Left lung (tissue), 14 donors: ENCODE results near the gene SYTL1. TPM values are rescaled to one million over a fixed set of nuclear protein-coding genes. Genes with fewer than 3 reads are reported as not detected.

Experiments used
- ATAC-seq: fragments of 200-7000 bp; cut with Tn5 transposase; one replicate; pipeline ENCODE4 v1.9.1; 2020; ENCODE audit warnings: moderate library complexity
- DNase-seq, 4 donors: peaks; one replicate each; pipeline ENCODE4 v3.0.0-alpha.2; 2013 to 2020
- H3K27ac ChIP-seq, 2 donors: fragments of 200-600 bp; sonication (generic) in 1 of 2; one replicate each; pipeline versions ENCODE4 v1.5.0 to v1.8.0; 2020 to 2021
- H3K27me3 ChIP-seq, 2 donors: fragments of 200-600 bp; sonication (generic) in 1 of 2; one replicate each; pipeline versions ENCODE4 v1.5.0 to v1.8.0; 2020 to 2021
- H3K36me3 ChIP-seq, 2 donors: fragments of 200-600 bp; sonication (generic) in 1 of 2; one replicate each; pipeline versions ENCODE4 v1.5.0 to v1.8.0; 2020 to 2021
- H3K4me1 ChIP-seq, 2 donors: fragments of 200-600 bp; one replicate each; pipeline ENCODE4 v1.8.0; 2021
- H3K4me3 ChIP-seq, 2 donors: fragments of 200-600 bp; sonication (generic) in 1 of 2; one replicate each; pipeline versions ENCODE4 v1.5.0 to v1.8.0; 2020 to 2021; ENCODE audit warnings: mild to moderate bottlenecking in 1 of 2
- H3K9me3 ChIP-seq, 2 donors: fragments of 200-600 bp; sonication (generic) in 1 of 2; one replicate each; pipeline versions ENCODE4 v1.5.0 to v1.8.0; 2020 to 2021
- CTCF ChIP-seq, 2 donors: fragments of 200-600 bp; sonication (generic) in 1 of 2; IDR thresholded peaks; one replicate each; pipeline versions ENCODE4 v1.5.0 to v1.8.0; 2021; ENCODE audit warnings: antibody characterized with exemption in 2 of 2
- intact Hi-C, 2 donors: fragments of 100-400 bp; cut with DNase I; formaldehyde crosslinking; loops; one replicate each; pipeline versions ENCODE4 v1.11.2 to v1.14.2; 2022
- long read RNA-seq, 12 donors: library from polyadenylated mRNA in 2 of 12; unstranded in 2 of 12; transcript quantifications; one replicate each; pipeline ENCODE4 v2.0.0 and lab custom pipeline, GENCODE V29; 2019 to 2026
- polyA plus RNA-seq, 6 donors: library from polyadenylated mRNA; unstranded; fragments of 120-200 nt; gene quantifications; one replicate each; pipeline ENCODE4 v1.2.1, GENCODE V29; 2013; ENCODE audit not compliant: insufficient read length in 6 of 6
- total RNA-seq, 2 donors: library from RNA; stranded (reverse); fragmentation: NEBNext Ultra II Directional; extraction: Animal tissue kit (Norgen Biotek cat#: 25700); gene quantifications; one replicate each; pipeline ENCODE4 v1.2.1, GENCODE V29; 2021
- donor health status: DM: no; HTN: yes; CAD: no.
- donor health status: DM: no; HTN: no; CAD: no.

The SYTL1 gene
- total RNA-seq (10 to 100 TPM; 41.4 to 44.1 TPM), polyA plus RNA-seq (10 to 100 TPM in 1 of 6 donors, 1 to 10 TPM in 5; 4.7 to 10.1 (median 8.1) TPM)
- long read RNA-seq, donor 1, partial matches to known transcripts: 0 of 5 reads
- long read RNA-seq, donor 1, other reads (novel, unspliced or antisense): 0 of 5 reads
- long read RNA-seq, donor 2: 0 reads
- long read RNA-seq, donor 3, partial matches to known transcripts: 0 of 1 reads
- long read RNA-seq, donor 3, other reads (novel, unspliced or antisense): 0 of 1 reads
- long read RNA-seq, donor 4, transcript SYTL1-210 (15 exons, 1,878 nt): major isoform, 30 of 50 reads
- long read RNA-seq, donor 4, partial matches to known transcripts: 5 of 50 reads
- long read RNA-seq, donor 4, other reads (novel, unspliced or antisense): 13 of 50 reads
- long read RNA-seq, donor 5, partial matches to known transcripts: 0 of 6 reads
- long read RNA-seq, donor 5, other reads (novel, unspliced or antisense): 0 of 6 reads
- long read RNA-seq, donor 6, partial matches to known transcripts: 0 of 5 reads
- long read RNA-seq, donor 6, other reads (novel, unspliced or antisense): 0 of 5 reads
- long read RNA-seq, donor 7, partial matches to known transcripts: 0 of 3 reads
- long read RNA-seq, donor 7, other reads (novel, unspliced or antisense): 0 of 3 reads
- long read RNA-seq, donor 8, partial matches to known transcripts: 0 of 1 reads
- long read RNA-seq, donor 8, other reads (novel, unspliced or antisense): 0 of 1 reads
- long read RNA-seq, donor 9: 0 reads
- long read RNA-seq, donor 10, transcript SYTL1-210 (15 exons, 1,878 nt): major isoform, 34 of 46 reads
- long read RNA-seq, donor 10, partial matches to known transcripts: 1 of 46 reads
- long read RNA-seq, donor 10, other reads (novel, unspliced or antisense): 7 of 46 reads
- long read RNA-seq, donor 11: 0 reads
- long read RNA-seq, donor 12, partial matches to known transcripts: 0 of 2 reads
- long read RNA-seq, donor 12, other reads (novel, unspliced or antisense): 0 of 2 reads

GRCh38 chr1:27341525-27342252, at the start of gene SYTL1:
SYTL1 (plus strand) TSS chr1:27342022; CDS start chr1:27345335, 3,313 bp downstream.
- no peaks in the 10 kb centered on the region for H3K9me3 ChIP-seq
- H3K4me1 ChIP-seq: peaks cover 10 to 44% of the 10 kb centered on the region in 2 donors
- TF ChIP-seq CTCF (IDR thresholded peaks at IDR 0.05): no peak
- H3K4me3 ChIP-seq: peak within 1 kb of the TSS; percentile 28 to 55
- peaks cover 0 to 15% of the 10 kb centered on the region in 2 donors for H3K36me3 ChIP-seq
- H3K27ac ChIP-seq: peak within 1 kb of the TSS; percentile 62 to 94
- H3K27me3 ChIP-seq: no peaks in the 10 kb centered on the region
- intact Hi-C loops: no loop called here
- ATAC-seq (peak; percentile 84), DNase-seq (peak in 2 of 4 donors; percentile 76 to 92)

- Histone ChIP-seq H3K27ac (no peak overlapping the region), H3K9me3 (no peaks in the 10 kb centered on the region), H3K27me3 (no peaks in the 10 kb centered on the region), H3K4me1 (no peaks in the 10 kb centered on the region), H3K4me3 (no peak overlapping the region), H3K36me3 (peaks cover 0 to 74% of the 10 kb centered on the region in 2 donors)
- ATAC-seq (peak; percentile 80), DNase-seq (no peak)
- intact Hi-C loops: no loop called here
- no peak for TF ChIP-seq CTCF (IDR thresholded peaks at IDR 0.05)
Measured at GRCh38 chr1:27292106-27292505, 49.7 kb upstream of the SYTL1 start.

GRCh38 chr1:27293915-27294314, 47.9 kb upstream of the SYTL1 start:
- intact Hi-C loops: no loop called here
- DNase-seq (no peak), ATAC-seq (no peak)
- no peak overlapping the region for H3K27ac ChIP-seq
- no peak overlapping the region for H3K4me3 ChIP-seq
- no peaks in the 10 kb centered on the region for H3K27me3 ChIP-seq
- no peaks in the 10 kb centered on the region for H3K9me3 ChIP-seq
- TF ChIP-seq CTCF (IDR thresholded peaks at IDR 0.05): no peak
- H3K4me1 ChIP-seq: peaks cover 0 to 3% of the 10 kb centered on the region in 2 donors
- peaks cover 0 to 81% of the 10 kb centered on the region in 2 donors for H3K36me3 ChIP-seq

GRCh38 chr1:27296773-27297291, 45.0 kb upstream of the SYTL1 start:
- DNase-seq (peak; percentile 33 to 93 (median 62)), ATAC-seq (peak; percentile 38)
- peak; percentile 47 to 55 for TF ChIP-seq CTCF (IDR thresholded peaks at IDR 0.05)
- Histone ChIP-seq H3K4me3 (no peak overlapping the region), H3K4me1 (peaks cover 19 to 21% of the 10 kb centered on the region in 2 donors), H3K27ac (no peak overlapping the region), H3K27me3 (no peaks in the 10 kb centered on the region), H3K9me3 (no peaks in the 10 kb centered on the region), H3K36me3 (peaks cover 0 to 91% of the 10 kb centered on the region in 2 donors)
- intact Hi-C loops: loop anchor here in 1 of 2 donors (5.0 kb wide), 1 partner anchor 95 kb away; the partner anchor contains the start of gene GPR3
